ENCODE measurements around the gene SMAD4. TPM values are rescaled to one million over a fixed set of nuclear protein-coding genes. Genes with fewer than 3 reads are reported as not detected.
"Not testable (repeated sequence)": the region's sequence is repeated elsewhere in the genome, so short reads cannot be mapped to it uniquely, and the experiment has no call there.

The SMAD4 gene
- polyA plus RNA-seq, 3 donors = 15.8 to 45.1 (median 28.3) TPM

DNA sequence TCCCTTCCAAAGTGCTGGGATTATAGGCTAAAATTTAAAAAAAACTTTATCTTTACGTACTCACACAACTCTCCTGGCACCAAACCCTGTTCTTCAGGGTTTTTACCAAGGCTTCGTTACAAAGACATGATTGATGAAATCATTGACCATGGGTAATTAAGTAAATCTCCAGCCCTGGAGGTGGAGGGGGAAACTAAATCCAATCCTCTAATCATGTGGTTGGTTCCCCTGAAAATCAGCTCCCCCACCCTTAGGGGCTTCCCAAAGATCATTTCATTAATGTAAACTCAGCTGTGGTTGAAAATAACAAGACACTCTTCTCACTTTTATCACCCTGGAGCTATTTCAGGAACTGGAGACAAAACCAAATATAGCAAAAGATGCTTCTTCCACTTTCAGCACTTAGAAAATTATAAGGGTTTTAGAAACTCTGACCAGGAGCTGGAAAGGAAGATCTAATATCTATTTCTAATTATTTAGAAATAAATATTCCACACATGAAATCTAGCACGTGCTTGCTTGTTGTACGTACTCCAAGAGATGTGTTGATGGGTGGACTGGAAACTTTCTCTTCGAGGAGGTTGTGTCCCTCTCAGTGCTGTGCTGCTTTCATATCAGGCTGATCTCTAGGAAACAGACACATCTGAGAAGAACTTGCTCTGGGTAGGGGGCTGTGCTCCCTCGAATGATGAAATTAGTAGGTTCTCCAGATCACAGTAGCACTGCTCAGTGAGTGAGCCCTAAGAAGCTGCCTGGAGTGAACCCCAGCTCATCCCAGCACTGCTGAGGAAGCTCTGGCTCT is 67.2 kb downstream of the SMAD4 start:
- no peak overlapping the region for H3K27ac ChIP-seq (ENCODE audit: low read depth, low read length)
- WGBS, 3 donors = 71 to 72% (median 72%) methylated on average over 6 of the region's 6 CpGs

DNA sequence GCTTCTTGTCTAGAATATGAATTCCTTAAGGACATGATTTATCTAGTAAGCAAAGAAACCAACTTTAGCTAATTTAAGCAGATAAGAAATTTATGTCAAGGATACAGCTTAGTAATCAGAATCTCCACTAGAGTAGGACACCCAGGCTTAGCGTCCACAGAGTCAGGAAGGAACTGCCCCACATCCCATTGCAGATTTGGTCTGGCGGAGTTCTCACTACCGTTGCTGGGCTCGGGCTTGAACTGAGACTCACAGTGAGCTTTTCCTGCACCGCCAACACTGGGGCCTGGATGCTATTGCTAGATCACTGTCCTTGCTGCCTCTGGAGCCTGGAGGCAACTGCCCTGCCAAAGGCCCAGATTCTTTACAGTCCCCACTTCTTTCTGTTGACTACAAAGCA is 68.1 kb downstream of the SMAD4 start:
- H3K27ac ChIP-seq (ENCODE audit: low read depth, low read length) = no peak overlapping the region
- WGBS, 3 donors = 69 to 86% (median 71%) methylated on average over 5 of the region's 5 CpGs

DNA sequence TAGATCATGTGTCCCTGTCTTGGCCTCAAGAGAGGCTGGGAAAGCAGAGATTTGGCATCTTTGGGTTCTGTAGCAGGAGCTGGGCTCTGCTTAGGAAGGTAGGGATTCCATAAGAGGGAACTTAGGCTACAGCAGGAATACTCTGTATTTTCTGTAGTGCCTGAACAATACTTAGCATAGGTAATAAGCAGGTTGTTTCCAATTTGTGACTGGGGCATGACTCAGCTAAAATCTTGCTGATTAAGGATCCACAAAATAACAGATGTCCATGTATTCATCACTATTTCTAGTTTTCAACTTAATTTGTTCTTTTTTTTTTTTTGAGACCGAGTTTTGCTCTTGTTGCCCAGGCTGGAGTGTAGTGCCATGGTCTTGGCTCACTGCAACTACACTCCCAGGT is 68.5 kb downstream of the SMAD4 start:
- no peak overlapping the region for H3K27ac ChIP-seq (ENCODE audit: low read depth, low read length)
- WGBS, 3 donors = 93 to 100% (median 95%) methylated on average over 1 of the region's 1 CpG

DNA sequence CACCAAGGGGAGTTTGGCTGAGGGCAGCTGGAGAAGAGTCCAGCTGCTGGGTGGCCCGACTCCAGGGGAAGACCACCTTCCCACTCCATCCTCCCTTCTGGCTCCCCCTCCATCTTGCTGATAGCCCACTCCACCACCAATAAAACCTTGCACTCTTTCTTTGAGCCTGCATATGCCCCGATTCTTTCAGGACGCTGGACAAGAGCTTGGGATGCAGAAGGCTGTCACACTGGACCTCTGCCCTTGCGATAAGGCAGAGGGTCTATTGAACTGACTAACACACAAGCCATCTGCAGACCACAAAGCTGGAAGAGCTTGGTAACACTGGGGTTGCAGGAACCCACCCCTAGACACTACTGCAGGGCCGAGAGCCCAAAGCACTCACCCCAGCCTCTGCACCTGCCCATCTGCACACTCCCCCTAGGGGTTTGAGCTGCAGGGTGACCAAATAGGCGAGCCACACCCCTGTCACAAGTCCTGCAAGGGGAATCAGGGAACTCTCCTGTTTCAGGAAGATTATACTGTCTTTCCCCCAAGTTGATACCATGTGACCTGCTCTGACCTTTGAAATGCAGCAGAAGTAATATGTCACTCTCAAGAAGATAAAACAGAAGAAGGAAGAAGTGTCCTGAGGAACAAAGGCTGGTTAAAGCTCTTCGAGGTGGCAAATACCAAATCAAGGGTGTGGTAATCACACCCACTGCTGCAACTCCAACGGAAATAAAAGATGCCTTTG is 70.5 kb downstream of the SMAD4 start:
- H3K27ac ChIP-seq (ENCODE audit: low read depth, low read length) = no peak overlapping the region
- WGBS, 3 donors = 82 to 85% (median 82%) methylated on average over 8 of the region's 8 CpGs

DNA sequence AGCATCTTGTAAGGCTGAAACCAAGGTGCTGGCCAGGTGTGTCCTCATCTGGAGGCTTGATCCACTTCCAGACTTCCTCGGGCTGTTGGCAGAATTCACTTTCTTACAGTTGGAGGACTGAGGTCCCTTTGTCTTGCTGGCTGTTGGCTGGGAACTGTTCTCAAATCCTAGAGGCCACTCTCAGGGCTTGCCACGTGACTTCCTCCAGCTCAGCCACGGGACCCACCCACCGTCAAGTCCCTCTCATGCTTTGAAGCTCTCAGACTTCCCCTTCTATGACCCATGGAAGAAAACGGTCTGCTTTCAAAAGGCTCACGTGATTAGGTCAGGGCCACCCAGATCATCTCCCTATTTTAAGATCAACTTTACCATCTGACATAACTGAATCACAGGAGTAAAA is 77.1 kb downstream of the SMAD4 start:
- WGBS, 3 donors = 47 to 68% (median 55%) methylated on average over 6 of the region's 6 CpGs
- H3K27ac ChIP-seq (ENCODE audit: low read depth, low read length) = no peak overlapping the region

DNA sequence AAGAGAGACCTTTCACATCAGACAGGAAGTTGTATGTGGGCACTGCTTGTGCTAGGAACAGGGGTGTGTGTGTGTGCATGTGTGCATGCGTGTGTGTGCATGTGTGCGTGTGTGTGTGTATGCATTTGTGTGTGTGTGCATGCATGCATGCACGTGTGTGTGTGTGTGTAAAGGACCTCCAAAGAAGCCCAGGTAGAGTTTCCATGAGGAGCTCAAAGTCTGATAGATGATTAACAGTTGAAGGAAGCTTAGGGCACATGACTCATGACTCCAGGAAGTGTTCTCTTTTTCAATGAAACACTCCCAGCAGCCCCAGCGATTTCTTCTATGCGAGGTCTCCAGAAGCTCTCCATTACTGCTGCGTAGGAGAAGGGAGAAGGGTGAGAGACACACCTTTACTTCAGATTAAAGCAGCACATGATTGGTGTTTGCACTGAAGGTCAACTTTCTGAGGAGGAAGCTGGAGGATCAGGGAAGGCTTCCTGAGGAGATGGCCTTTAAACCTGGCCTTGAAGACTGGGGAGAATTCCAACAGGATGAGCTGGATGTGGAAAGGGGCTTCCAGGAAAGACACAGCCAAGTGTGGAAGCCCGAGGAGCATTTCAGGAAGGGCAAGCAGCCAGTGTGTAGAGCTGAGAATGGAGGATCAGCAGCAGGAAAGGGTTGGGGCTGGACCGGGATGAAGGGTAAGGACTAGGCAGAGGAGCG is 77.7 kb downstream of the SMAD4 start:
- WGBS, 3 donors = 69 to 75% (median 72%) methylated on average over 9 of the region's 9 CpGs
- H3K27ac ChIP-seq (ENCODE audit: low read depth, low read length) = no peak overlapping the region

DNA sequence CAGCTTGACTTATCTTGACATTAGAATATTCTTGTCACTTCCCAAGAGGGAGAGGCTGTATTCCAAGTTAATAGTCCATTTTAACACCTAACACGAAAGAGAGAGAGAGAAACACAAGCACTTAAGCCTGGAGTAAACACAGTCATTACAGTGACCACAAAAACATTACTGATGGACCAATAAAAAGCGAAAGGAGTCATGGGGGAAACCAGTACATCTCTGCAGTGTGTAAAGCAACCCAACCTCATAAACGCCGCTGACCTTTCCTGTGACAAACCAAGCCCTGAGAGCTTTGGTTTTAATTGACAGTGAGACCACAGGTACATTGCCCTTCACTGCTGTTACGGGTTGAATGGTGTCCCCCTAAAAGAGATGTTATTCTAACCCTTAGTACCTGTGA is 78.3 kb downstream of the SMAD4 start:
- 74 to 90% (median 86%) methylated on average over 5 of the region's 5 CpGs for WGBS, 3 donors
- H3K27ac ChIP-seq (ENCODE audit: low read depth, low read length) = no peak overlapping the region

DNA sequence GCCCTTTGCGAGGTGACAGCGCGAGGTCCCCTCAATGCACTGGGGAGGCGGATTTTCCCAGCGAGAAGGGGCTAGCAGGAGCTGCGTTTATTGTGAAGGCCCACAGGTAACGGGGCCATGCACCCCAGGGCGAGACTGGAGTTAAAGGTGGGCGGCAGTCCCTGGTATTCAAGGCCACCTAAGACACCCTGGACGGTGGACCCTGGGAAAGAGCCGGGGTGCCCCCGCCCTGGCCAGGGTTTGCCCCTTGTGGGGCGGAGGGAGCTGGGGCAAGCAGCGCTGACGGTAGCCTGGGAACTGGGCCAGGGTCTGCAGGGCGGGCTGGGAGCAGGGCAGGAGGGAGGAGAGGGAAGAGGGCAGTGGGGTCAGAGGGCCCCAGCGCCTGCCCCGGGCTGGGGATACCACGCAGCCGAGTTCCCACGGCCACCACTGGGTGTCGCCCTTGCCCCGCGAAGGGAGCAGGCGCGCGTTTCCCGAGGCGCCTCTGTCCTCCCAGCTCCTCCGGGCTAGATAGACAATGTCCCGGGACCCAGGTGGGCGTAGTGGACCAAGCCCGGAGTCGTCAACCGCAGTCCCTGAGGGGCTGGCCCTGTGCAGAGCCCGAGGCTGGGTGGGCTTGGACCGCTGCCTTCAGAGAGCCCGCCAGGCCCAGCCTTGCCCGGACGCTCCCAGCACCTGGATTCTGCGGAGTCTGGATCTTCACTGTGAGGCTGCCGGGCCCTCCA is 80.2 kb downstream of the SMAD4 start:
- no peak overlapping the region for H3K27ac ChIP-seq (ENCODE audit: low read depth, low read length)
- 30 to 39% (median 34%) methylated on average over 41 to 42 of the region's 42 CpGs for WGBS, 3 donors

DNA sequence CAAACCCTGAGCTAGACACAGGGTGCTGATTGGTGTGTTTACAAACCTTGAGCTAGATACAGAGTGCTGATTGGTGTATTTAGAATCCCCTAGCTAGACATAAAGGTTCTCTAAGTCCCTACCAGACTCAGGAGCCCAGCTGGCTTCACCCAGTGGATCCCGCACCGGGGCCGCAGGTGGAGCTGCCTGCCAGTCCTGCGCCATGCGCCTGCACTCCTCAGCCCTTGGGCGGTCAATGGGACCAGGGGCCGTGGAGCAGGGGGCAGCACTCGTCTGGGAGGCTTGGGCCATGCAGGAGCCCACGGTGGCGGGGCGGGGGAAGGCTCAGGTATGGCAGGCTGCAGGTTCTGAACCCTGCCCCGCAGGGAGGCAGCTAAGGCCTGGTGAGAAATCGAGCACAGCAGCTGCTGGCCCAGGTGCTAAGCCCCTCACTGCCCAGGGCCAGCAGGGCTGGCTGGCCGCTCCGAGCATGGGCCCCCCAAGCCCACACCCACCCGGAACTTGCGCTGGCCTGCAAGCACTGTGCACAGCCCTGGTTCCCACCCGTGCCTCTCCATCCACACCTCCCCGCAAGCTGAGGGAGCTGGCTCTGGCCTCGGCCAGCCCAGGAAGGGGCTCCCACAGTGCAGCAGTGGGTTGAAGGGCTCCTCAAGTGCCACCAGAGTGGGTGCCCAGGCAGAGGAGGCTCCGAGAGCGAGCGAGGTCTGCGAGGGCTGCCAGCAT is 81.8 kb downstream of the SMAD4 start:
- not testable (repeated sequence) for H3K27ac ChIP-seq (ENCODE audit: low read depth, low read length)
- WGBS, 3 donors = 97 to 99% (median 98%) methylated on average over 22 to 24 of the region's 24 CpGs

DNA sequence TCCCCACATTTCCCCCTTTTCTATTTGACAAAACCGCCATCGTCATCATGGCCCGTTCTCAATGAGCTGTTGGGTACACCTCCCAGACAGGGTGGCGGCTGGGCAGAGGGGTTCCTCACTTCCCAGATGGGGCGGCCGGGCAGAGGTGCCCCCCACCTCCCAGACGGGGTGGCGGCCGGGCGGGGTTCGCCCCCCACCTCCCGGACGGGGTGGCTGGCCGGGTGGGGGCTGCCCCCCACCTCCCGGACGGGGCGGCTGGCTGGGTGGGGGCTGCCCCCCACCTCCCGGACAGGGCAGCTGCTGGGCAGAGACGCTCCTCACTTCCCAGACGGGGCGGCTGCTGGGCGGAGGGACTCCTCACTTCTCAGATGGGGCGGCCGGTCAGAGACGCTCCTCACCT is 87.0 kb downstream of the SMAD4 start:
- H3K27ac ChIP-seq (ENCODE audit: low read depth, low read length) = not testable (repeated sequence)
- 96% methylated on average over 9 to 24 of the region's 25 CpGs for WGBS, 3 donors

DNA sequence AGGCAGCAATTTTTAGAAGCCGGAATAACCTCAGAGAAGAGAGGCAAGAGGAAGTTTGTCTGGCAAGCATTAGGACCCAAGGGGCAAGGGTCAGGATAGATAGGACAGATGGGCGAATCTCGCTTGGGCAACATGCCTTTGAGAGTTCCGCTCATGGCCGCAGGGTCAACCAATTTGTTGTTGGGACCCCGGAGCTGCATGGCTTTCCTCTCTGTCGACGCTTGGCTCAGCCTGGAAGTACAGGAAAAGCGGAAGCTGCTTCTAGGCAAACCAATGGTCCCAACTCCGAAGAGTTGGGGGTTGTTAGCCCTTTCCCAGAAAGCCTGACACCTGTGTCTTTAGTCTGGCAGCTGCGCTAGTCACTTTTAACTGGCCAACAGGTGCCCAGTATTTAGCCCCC is 89.5 kb downstream of the SMAD4 start:
- H3K27ac ChIP-seq (ENCODE audit: low read depth, low read length) = not testable (repeated sequence)
- 90 to 93% (median 92%) methylated on average over 11 of the region's 11 CpGs for WGBS, 3 donors

DNA sequence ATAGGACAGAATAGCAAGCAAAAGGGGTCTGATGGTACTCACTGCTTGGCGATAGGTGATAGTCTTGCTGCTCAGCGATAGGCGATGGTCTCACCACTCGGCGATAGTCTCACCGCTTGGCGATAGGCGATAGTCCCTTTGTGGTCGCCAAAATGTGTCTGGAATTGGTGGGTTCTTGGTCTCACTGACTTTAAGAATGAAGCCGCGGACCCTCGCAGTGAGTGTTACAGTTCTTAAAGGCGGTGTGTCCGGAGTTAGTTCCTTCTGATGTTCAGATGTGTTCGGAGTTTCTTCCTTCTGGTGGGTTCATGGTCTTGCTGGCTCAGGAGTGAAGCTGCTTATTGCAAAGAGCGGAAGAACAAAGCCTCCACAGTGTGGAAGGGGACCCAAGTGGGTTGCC is 90.0 kb downstream of the SMAD4 start:
- WGBS, 3 donors = 95 to 97% (median 96%) methylated on average over 16 of the region's 16 CpGs
- not testable (repeated sequence) for H3K27ac ChIP-seq (ENCODE audit: low read depth, low read length)

DNA sequence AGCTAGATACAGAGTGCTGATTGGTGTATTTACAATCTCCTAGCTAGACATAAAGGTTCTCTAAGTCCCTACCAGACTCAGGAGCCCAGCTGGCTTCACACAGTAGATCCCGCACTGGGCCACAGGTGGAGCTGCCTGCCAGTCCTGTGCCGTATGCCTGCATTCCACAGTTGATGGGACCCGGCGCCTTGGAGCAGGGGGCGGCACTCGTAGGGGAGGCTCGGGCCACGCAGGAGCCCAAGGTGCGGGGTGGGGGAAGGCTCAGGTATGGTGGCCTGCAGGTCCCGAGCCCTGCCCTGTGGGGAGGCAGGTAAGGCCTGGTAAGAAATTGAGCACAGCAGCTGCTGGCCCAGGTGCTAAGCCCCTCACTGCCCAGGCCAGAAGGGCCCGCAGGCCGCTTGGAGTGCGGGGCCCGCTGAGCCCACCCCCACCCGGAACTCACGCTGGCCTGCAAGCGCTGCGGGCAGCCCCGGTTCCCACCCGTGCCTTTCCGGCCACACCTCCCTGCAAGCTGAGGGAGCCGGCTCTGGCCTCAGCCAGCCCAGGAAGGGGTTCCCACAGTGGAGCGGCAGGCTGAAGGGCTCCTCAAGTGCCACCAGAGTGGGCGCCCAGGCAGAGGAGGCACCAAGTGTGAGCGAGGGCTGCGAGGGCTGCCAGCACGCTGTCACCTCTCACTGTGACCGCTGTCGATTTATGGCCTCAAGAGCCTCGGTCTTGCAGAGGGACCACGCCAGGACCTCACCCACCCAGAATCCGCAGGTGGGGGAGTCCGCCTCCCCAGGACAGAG is 91.0 kb downstream of the SMAD4 start:
- WGBS, 3 donors = 97% methylated on average over 33 of the region's 33 CpGs

DNA sequence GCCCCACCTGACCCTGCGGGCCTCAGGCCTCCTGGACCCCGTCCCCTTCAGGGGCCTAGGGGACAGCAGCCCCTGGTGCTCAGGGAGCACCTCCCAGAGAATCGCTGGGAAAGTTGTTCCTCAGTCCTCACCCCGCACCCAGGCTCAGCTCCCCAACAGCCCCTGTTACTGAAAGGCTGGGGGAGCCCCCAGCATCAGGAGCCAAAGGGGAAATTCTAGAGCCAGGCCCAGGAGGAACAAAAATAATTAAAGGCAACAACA is 91.5 kb downstream of the SMAD4 start:
- H3K27ac ChIP-seq (ENCODE audit: low read depth, low read length) = no peak overlapping the region
- 87 to 96% (median 93%) methylated on average over 4 of the region's 4 CpGs for WGBS, 3 donors

More for the DNA sequence above, 91.0 kb downstream of the SMAD4 start:
- no peak overlapping the region for H3K27ac ChIP-seq (ENCODE audit: low read depth, low read length)

DNA sequence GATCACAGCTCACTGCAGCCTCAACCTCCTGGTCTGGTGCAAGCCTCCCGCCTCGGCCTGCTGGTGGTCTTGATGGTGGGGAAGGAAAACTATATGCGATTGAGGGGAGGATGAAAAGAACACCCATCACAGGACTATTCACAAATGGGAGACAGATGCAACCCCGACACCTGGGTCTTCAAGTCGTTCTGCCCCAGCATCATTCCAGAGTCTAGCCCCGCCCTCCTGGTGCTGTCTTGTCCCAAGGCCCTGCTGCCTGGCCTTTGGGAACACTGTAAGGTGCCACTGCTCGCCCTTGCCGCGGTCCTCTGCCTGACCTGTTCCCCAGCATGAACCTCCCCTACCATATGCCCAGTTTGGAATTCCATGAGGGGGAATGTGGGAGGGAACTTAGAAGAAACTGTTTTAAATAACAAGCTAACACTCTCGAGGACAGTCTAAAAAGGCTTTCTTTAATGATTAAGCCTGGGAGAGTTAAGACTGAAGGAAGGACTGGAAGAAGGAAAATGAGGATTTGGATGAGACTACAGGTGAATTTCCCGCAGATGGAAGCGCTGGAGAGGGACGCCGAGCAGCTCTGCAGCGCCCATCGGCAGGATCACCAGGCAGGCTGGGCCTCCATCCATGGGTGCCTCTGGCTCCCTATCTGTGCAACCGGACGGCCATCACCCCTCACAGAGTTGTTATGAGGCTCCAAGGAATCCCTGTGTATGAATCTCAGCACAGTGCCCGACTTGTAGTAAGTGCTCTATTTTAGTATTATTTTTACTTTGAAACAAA is 92.4 kb downstream of the SMAD4 start:
- 91 to 96% (median 94%) methylated on average over 19 of the region's 19 CpGs for WGBS, 3 donors
- no peak overlapping the region for H3K27ac ChIP-seq (ENCODE audit: low read depth, low read length)

DNA sequence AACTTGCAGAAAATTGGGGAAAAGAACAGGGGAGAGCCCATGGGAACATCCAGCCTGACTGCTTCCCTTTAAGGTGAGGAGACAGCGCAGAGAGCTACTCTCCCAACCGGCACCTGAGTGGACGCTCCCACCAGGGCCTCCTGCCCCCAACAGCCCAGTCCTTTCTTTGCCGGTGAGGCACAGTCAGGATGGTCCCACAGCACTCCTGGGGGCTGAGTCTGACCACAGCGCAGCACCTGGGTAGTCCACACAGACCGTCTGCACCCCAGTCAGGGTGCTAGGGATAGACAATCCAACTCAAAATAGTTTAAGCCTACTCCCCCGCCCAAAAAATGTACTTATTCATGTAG is 93.0 kb downstream of the SMAD4 start:
- WGBS, 3 donors = 90 to 96% (median 95%) methylated on average over 7 of the region's 7 CpGs
- H3K27ac ChIP-seq (ENCODE audit: low read depth, low read length) = no peak overlapping the region

DNA sequence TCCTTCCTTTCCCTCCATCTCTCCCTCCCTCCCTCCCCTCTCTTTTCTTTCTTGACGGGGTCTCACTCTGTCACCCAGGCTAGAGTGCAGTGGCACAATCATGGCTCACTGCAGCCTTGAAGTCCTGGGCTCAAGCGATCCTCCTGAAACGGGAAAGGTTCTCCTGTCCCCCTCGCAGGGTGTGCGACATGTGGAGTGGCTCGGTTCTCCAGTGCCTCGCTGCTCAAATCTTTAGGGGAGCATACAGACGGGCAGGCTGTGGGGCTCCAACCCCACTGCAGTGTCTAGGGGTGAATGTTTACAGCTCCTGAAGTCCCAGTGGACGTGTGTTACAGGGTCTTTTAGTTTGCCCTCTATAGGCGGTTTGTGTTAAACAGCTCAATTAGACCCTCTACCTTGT is 93.5 kb downstream of the SMAD4 start:
- no peak overlapping the region for H3K27ac ChIP-seq (ENCODE audit: low read depth, low read length)
- WGBS, 3 donors = 86 to 92% (median 89%) methylated on average over 10 of the region's 10 CpGs
